Measurements from ENCODE around the gene ATP11B. TPM values are rescaled to one million over a fixed set of nuclear protein-coding genes. Genes with fewer than 3 reads are reported as not detected.
"Not testable (repeated sequence)": the region's sequence is repeated elsewhere in the genome, so short reads cannot be mapped to it uniquely, and the experiment has no call there.

The ATP11B gene
- total RNA-seq, 1 donor from 2014 or later, result 97.2 TPM

GRCh38 chr3:182829761-182830405 lies 36.6 kb downstream of the ATP11B start:
- no peak for DNase-seq (ENCODE audit: low spot score)

GRCh38 chr3:182837855-182838454 lies 44.7 kb downstream of the ATP11B start:
- no peak for DNase-seq (ENCODE audit: low spot score)

GRCh38 chr3:182843478-182843877 lies 50.2 kb downstream of the ATP11B start:
- DNase-seq (ENCODE audit: low spot score), result no peak

- no peak for DNase-seq (ENCODE audit: low spot score)
Measured at GRCh38 chr3:182848906-182849305, 55.6 kb downstream of the ATP11B start.

- DNase-seq (ENCODE audit: low spot score), result no peak
Measured at GRCh38 chr3:182855076-182855475, 61.8 kb downstream of the ATP11B start.

GRCh38 chr3:182861348-182861747 lies 68.0 kb downstream of the ATP11B start:
- no peak for DNase-seq (ENCODE audit: low spot score)

GRCh38 chr3:182862159-182862860 lies 69.0 kb downstream of the ATP11B start:
- DNase-seq (ENCODE audit: low spot score), result no peak

- no peak for DNase-seq (ENCODE audit: low spot score)
Measured at GRCh38 chr3:182869059-182869458, 75.8 kb downstream of the ATP11B start.

- DNase-seq (ENCODE audit: low spot score), result not testable (repeated sequence)
Measured at GRCh38 chr3:182870917-182871316, 77.6 kb downstream of the ATP11B start.

GRCh38 chr3:182879031-182879611 lies 85.8 kb downstream of the ATP11B start:
- no peak for DNase-seq (ENCODE audit: low spot score)

- no peak for DNase-seq (ENCODE audit: low spot score)
Measured at GRCh38 chr3:182886497-182886896, 93.2 kb downstream of the ATP11B start.

GRCh38 chr3:182889948-182890629 lies 96.8 kb downstream of the ATP11B start:
- no peak for DNase-seq (ENCODE audit: low spot score)

GRCh38 chr3:182891364-182891763 lies 98.1 kb downstream of the ATP11B start:
- DNase-seq (ENCODE audit: low spot score), result no peak

- no peak for DNase-seq (ENCODE audit: low spot score)
Measured at GRCh38 chr3:182892226-182892625, 98.9 kb downstream of the ATP11B start.

GRCh38 chr3:182895513-182896112 lies 102.3 kb downstream of the ATP11B start:
- no peak for DNase-seq (ENCODE audit: low spot score)

GRCh38 chr3:182896553-182896952 lies 103.2 kb downstream of the ATP11B start:
- no peak for DNase-seq (ENCODE audit: low spot score)

- DNase-seq (ENCODE audit: low spot score), result no peak
Measured at GRCh38 chr3:182902236-182902635, 108.9 kb downstream of the ATP11B start.

GRCh38 chr3:182904164-182904563 lies 110.9 kb downstream of the ATP11B start:
- DNase-seq (ENCODE audit: low spot score), result no peak

- DNase-seq (ENCODE audit: low spot score), result no peak
Measured at GRCh38 chr3:182905623-182906022, 112.3 kb downstream of the ATP11B start.

- no peak for DNase-seq (ENCODE audit: low spot score)
Measured at GRCh38 chr3:182906036-182906435, 112.7 kb downstream of the ATP11B start.

GRCh38 chr3:182908471-182908870 lies 115.2 kb downstream of the ATP11B start:
- DNase-seq (ENCODE audit: low spot score), result no peak
